Esophagus muscularis mucosa (tissue), 3 donors: ENCODE results near the gene ZSWIM6.

ENCODE experiments used
- POLR2A ChIP-seq: fragments of 450-650 bp; IDR thresholded peaks from one replicate; pipeline ENCODE4 v1.6.1; 2017; ENCODE audit warnings: antibody characterized with exemption, moderate library complexity, mild to moderate bottlenecking, low read depth
- TF ChIP-seq, protein P1 (sequence below), 3 experiments: fragments of 200-600 bp in 2 of 3; fragments of 450-650 bp in 1 of 3; sonication (generic) in 2 of 3; IDR thresholded peaks; one replicate each; pipeline ENCODE4 v1.5.1; 2017 to 2019; ENCODE audit warnings: antibody characterized with exemption in 3 of 3, mild to moderate bottlenecking in 2 of 3, moderate library complexity in 1 of 3

DNA sequence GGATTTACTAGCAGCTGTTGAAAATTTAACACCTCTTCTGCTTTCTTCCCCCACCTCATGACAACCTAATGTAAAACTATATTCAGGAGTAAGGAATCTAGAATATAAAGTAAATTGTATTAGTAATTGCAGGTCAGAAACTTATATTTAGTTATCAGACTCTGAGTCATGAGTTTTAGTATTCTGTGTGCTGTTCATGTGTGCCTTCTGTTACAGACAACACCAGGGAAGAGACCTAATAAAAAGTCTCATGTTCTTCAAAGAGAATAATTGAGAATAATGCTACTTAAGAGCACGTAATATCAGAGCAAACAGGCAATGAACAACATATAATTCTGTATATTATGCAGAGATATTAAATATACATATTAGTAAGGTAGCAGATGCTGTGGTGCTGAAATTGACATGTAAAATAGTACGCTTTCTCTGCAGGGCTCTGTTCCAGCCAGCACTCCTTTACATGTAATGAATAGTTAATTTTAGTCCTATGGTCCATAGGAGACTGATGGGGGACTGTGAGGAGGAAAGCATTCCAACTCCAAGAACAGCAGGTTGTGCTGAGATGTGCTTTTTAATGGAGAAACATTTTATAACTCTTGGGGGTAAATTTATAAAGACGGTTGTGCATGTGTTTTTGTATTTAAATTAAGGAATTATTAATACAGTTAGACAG is 106.4 kb downstream of the ZSWIM6 start:
- TF ChIP-seq, protein P1, sequence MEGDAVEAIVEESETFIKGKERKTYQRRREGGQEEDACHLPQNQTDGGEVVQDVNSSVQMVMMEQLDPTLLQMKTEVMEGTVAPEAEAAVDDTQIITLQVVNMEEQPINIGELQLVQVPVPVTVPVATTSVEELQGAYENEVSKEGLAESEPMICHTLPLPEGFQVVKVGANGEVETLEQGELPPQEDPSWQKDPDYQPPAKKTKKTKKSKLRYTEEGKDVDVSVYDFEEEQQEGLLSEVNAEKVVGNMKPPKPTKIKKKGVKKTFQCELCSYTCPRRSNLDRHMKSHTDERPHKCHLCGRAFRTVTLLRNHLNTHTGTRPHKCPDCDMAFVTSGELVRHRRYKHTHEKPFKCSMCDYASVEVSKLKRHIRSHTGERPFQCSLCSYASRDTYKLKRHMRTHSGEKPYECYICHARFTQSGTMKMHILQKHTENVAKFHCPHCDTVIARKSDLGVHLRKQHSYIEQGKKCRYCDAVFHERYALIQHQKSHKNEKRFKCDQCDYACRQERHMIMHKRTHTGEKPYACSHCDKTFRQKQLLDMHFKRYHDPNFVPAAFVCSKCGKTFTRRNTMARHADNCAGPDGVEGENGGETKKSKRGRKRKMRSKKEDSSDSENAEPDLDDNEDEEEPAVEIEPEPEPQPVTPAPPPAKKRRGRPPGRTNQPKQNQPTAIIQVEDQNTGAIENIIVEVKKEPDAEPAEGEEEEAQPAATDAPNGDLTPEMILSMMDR (IDR thresholded peaks at IDR 0.05), result no peak
- no peak for TF ChIP-seq POLR2A
